Muscle layer of duodenum (tissue), 2 donors: Measurements from ENCODE around the gene RUBCN.
"Not testable (repeated sequence)": the region's sequence is repeated elsewhere in the genome, so short reads cannot be mapped to it uniquely, and the experiment has no call there.

Experiments used
- H3K27ac ChIP-seq: one replicate; pipeline ENCODE4 v1.7.0; 2013; ENCODE audit warnings: mild to moderate bottlenecking, low read length
- H3K27me3 ChIP-seq: one replicate; pipeline ENCODE4 v1.7.0; 2013; ENCODE audit warnings: low read depth, mild to moderate bottlenecking, control low read depth, low read length
- H3K36me3 ChIP-seq, 2 donors: one replicate each; pipeline ENCODE4 v1.7.0; 2013; ENCODE audit warnings: low read length in 2 of 2, control low read depth in 1 of 2, mild to moderate bottlenecking in 1 of 2; ENCODE audit not compliant: insufficient read depth in 2 of 2, control insufficient read depth in 1 of 2
- H3K4me1 ChIP-seq, 2 donors: one replicate each; pipeline ENCODE4 v1.7.0; 2013; ENCODE audit warnings: low read length in 2 of 2, mild to moderate bottlenecking in 2 of 2, control low read depth in 1 of 2, moderate library complexity in 1 of 2; ENCODE audit not compliant: insufficient read depth in 2 of 2, control insufficient read depth in 1 of 2
- H3K4me3 ChIP-seq, 2 donors: one replicate each; pipeline ENCODE4 v1.7.0; 2013; ENCODE audit warnings: low read length in 2 of 2, low read depth in 1 of 2, mild to moderate bottlenecking in 1 of 2
- H3K9me3 ChIP-seq, 2 donors: one replicate each; pipeline ENCODE4 v1.7.0; 2013; ENCODE audit warnings: low read length in 2 of 2, control low read depth in 1 of 2, mild to moderate bottlenecking in 1 of 2; ENCODE audit not compliant: control insufficient read depth in 1 of 2
- donor health status: healthy.

The RUBCN gene

GRCh38 chr3:197710965-197711364, 25.7 kb downstream of the RUBCN start:
- not testable (repeated sequence) for H3K27me3 ChIP-seq, H3K9me3 ChIP-seq, H3K36me3 ChIP-seq, H3K4me3 ChIP-seq, H3K27ac ChIP-seq
- H3K4me1 ChIP-seq: peaks cover 5 to 16% of the 10 kb centered on the region in 2 donors

GRCh38 chr3:197709135-197709534, 27.6 kb downstream of the RUBCN start:
- Histone ChIP-seq H3K4me1 (peaks cover 5 to 16% of the 10 kb centered on the region in 2 donors), H3K27me3 (no peaks in the 10 kb centered on the region), H3K36me3 (peaks cover 0 to 12% of the 10 kb centered on the region in 2 donors), H3K4me3 (no peak overlapping the region), H3K27ac (no peak overlapping the region), H3K9me3 (no peaks in the 10 kb centered on the region)

GRCh38 chr3:197706658-197707057, 30.0 kb downstream of the RUBCN start:
- H3K4me3 ChIP-seq: no peak overlapping the region
- H3K4me1 ChIP-seq: no peaks in the 10 kb centered on the region
- no peaks in the 10 kb centered on the region for H3K27me3 ChIP-seq
- H3K27ac ChIP-seq: no peak overlapping the region
- H3K9me3 ChIP-seq: no peaks in the 10 kb centered on the region
- peaks cover 7 to 23% of the 10 kb centered on the region in 2 donors for H3K36me3 ChIP-seq

GRCh38 chr3:197701841-197702240, 34.9 kb downstream of the RUBCN start:
- H3K4me1 ChIP-seq: no peaks in the 10 kb centered on the region
- peaks cover 26 to 65% of the 10 kb centered on the region in 2 donors for H3K36me3 ChIP-seq
- H3K27ac ChIP-seq: no peak overlapping the region
- no peak overlapping the region for H3K4me3 ChIP-seq
- H3K9me3 ChIP-seq: no peaks in the 10 kb centered on the region
- H3K27me3 ChIP-seq: no peaks in the 10 kb centered on the region

- Histone ChIP-seq H3K36me3 (peaks cover 39 to 81% of the 10 kb centered on the region in 2 donors), H3K27me3 (no peaks in the 10 kb centered on the region), H3K4me3 (no peak overlapping the region), H3K27ac (no peak overlapping the region), H3K9me3 (no peaks in the 10 kb centered on the region), H3K4me1 (no peaks in the 10 kb centered on the region)
Observed at GRCh38 chr3:197700095-197700494, 36.6 kb downstream of the RUBCN start.

- Histone ChIP-seq H3K9me3 (no peaks in the 10 kb centered on the region), H3K4me3 (no peak overlapping the region), H3K4me1 (no peaks in the 10 kb centered on the region), H3K27me3 (no peaks in the 10 kb centered on the region), H3K27ac (no peak overlapping the region), H3K36me3 (peaks cover 51 to 88% of the 10 kb centered on the region in 2 donors)
Observed at GRCh38 chr3:197697355-197697754, 39.3 kb downstream of the RUBCN start.

- Histone ChIP-seq H3K27me3 (no peaks in the 10 kb centered on the region), H3K9me3 (no peaks in the 10 kb centered on the region), H3K36me3 (peaks cover 47 to 87% of the 10 kb centered on the region in 2 donors), H3K27ac (no peak overlapping the region), H3K4me3 (no peak overlapping the region), H3K4me1 (no peaks in the 10 kb centered on the region)
Observed at GRCh38 chr3:197694251-197694650, 42.5 kb downstream of the RUBCN start.

GRCh38 chr3:197692641-197693040, 44.1 kb downstream of the RUBCN start:
- Histone ChIP-seq H3K36me3 (peaks cover 47 to 89% of the 10 kb centered on the region in 2 donors), H3K27ac (no peak overlapping the region), H3K4me1 (no peaks in the 10 kb centered on the region), H3K4me3 (no peak overlapping the region), H3K9me3 (no peaks in the 10 kb centered on the region), H3K27me3 (no peaks in the 10 kb centered on the region)

GRCh38 chr3:197690754-197691153, 46.0 kb downstream of the RUBCN start:
- Histone ChIP-seq H3K4me1 (no peaks in the 10 kb centered on the region), H3K27me3 (no peaks in the 10 kb centered on the region), H3K9me3 (no peaks in the 10 kb centered on the region), H3K36me3 (peaks cover 34 to 80% of the 10 kb centered on the region in 2 donors), H3K4me3 (no peak overlapping the region), H3K27ac (no peak overlapping the region)

- H3K4me3 ChIP-seq: no peak overlapping the region
- H3K4me1 ChIP-seq: no peaks in the 10 kb centered on the region
- no peaks in the 10 kb centered on the region for H3K27me3 ChIP-seq
- no peaks in the 10 kb centered on the region for H3K9me3 ChIP-seq
- H3K36me3 ChIP-seq: peaks cover 30 to 66% of the 10 kb centered on the region in 2 donors
- no peak overlapping the region for H3K27ac ChIP-seq
Observed at GRCh38 chr3:197687570-197687969, 49.1 kb downstream of the RUBCN start.

GRCh38 chr3:197686899-197687298, 49.8 kb downstream of the RUBCN start:
- peaks cover 32 to 66% of the 10 kb centered on the region in 2 donors for H3K36me3 ChIP-seq
- no peaks in the 10 kb centered on the region for H3K9me3 ChIP-seq
- no peaks in the 10 kb centered on the region for H3K27me3 ChIP-seq
- no peak overlapping the region for H3K4me3 ChIP-seq
- H3K4me1 ChIP-seq: no peaks in the 10 kb centered on the region
- no peak overlapping the region for H3K27ac ChIP-seq

GRCh38 chr3:197685546-197685945, 51.2 kb downstream of the RUBCN start:
- no peaks in the 10 kb centered on the region for H3K4me1 ChIP-seq
- H3K36me3 ChIP-seq: peaks cover 38 to 65% of the 10 kb centered on the region in 2 donors
- H3K9me3 ChIP-seq: no peaks in the 10 kb centered on the region
- H3K27me3 ChIP-seq: no peaks in the 10 kb centered on the region
- H3K27ac ChIP-seq: no peak overlapping the region
- H3K4me3 ChIP-seq: no peak overlapping the region
